RWPE1 (cell line): ENCODE data around the gene GGA1.
A peak's percentile ranks its signal among the peaks of the same experiment; 100 is the strongest.

Source experiments
- CTCF ChIA-PET: fragments of 350-600 bp; sonication (Branson Sonifier 250); formaldehyde crosslinking; extraction: SDS; loops from one replicate; lab custom pipeline; 2021; lab: Yijun Ruan, JAX
- POLR2A ChIA-PET: fragments of 400-600 bp; formaldehyde crosslinking; extraction: SDS; loops from one replicate; lab custom pipeline; 2020; ENCODE audit warnings: antibody characterized with exemption; ENCODE audit not compliant: low non-redundant PET; lab: Yijun Ruan, JAX
- DNase-seq: peaks from one replicate; pipeline ENCODE4 v3.0.0; 2012; ENCODE audit warnings: low spot score
- H3K27ac ChIP-seq: fragments of 450-650 bp; 2 replicates; pipeline ENCODE4 v1.5.1; 2017
- TF ChIP-seq, protein P1 (sequence below): fragments of 450-650 bp; conservative IDR thresholded peaks from 2 replicates; pipeline ENCODE4 v1.5.1; 2017; ENCODE audit warnings: low read depth, mild to moderate bottlenecking

Gene GGA1

DNA sequence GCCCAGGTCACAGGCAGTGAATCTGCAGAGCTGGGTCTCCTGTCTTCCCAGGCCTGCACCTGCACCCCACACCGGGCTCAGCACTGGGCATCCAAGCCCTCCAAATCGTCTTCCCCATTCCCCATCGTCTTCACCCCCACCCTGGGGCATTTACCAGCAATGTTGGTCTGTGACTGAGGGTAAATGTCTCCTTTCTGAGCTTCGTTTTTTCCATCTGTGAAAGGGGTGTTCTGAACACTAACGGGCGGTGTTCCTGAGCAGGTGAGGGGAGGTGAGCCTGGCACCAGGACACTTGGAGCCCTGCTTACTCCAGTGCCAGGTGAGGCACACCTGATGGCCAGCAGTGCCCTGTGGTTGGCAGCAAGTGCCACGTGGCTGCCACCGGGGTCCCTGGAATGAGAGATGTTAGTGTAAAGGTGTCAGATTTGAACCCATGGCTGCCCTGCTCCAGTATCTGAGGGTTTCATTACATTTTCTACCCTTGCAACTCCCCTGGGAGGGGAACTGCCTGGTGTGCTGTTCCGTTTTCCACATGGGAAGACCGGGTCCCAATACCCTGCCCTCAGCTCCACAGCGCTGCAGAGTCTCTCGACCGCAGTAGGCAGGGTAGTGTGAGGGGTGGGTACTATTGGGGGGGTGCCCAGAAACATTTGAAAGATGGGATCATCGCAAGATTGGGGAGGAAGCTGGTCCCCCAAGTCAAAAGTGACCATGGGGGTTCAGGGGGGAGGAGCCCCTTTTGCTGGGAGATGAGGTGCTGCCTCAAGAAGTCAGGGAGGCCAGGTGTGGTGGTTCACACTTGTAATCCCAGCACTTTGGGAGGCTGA, 46.4 kb upstream of the GGA1 start:
- peak overlapping the region; percentile 94 for H3K27ac ChIP-seq
- ChIA-PET POLR2A (interaction anchor here (1.0 kb wide), 1 partner anchor 17 kb away, joined by 4 read pairs; no protein-coding TSS in a partner anchor), CTCF (interaction anchor here (0.5 to 1.9 kb wide), 6 partner anchors 10 to 142 kb away, joined by 3 to 15 read pairs (median 6); no protein-coding TSS in a partner anchor)
- TF ChIP-seq, protein P1, sequence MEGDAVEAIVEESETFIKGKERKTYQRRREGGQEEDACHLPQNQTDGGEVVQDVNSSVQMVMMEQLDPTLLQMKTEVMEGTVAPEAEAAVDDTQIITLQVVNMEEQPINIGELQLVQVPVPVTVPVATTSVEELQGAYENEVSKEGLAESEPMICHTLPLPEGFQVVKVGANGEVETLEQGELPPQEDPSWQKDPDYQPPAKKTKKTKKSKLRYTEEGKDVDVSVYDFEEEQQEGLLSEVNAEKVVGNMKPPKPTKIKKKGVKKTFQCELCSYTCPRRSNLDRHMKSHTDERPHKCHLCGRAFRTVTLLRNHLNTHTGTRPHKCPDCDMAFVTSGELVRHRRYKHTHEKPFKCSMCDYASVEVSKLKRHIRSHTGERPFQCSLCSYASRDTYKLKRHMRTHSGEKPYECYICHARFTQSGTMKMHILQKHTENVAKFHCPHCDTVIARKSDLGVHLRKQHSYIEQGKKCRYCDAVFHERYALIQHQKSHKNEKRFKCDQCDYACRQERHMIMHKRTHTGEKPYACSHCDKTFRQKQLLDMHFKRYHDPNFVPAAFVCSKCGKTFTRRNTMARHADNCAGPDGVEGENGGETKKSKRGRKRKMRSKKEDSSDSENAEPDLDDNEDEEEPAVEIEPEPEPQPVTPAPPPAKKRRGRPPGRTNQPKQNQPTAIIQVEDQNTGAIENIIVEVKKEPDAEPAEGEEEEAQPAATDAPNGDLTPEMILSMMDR: peak; percentile 45; the same call in 1 of the 2 replicates
- no peak for DNase-seq

GRCh38 chr22:37563153-37564081, 45.2 kb upstream of the GGA1 start:
- POLR2A ChIA-PET: no interaction called here
- peak overlapping the region; percentile 94 for H3K27ac ChIP-seq
- TF ChIP-seq, protein P1: no peak
- CTCF ChIA-PET: interaction anchor here (1.0 to 1.1 kb wide), 2 partner anchors 11 to 23 kb away, joined by 3 to 4 read pairs; no protein-coding TSS in a partner anchor
- peak; percentile 82 for DNase-seq

GRCh38 chr22:37564111-37564711, 44.4 kb upstream of the GGA1 start:
- DNase-seq: no peak
- ChIA-PET POLR2A (no interaction called here), CTCF (interaction anchor here (0.7 to 1.1 kb wide), 2 partner anchors 17 to 23 kb away, joined by 3 read pairs; no protein-coding TSS in a partner anchor)
- H3K27ac ChIP-seq: peak overlapping the region; percentile 94
- TF ChIP-seq, protein P1: no peak

DNA sequence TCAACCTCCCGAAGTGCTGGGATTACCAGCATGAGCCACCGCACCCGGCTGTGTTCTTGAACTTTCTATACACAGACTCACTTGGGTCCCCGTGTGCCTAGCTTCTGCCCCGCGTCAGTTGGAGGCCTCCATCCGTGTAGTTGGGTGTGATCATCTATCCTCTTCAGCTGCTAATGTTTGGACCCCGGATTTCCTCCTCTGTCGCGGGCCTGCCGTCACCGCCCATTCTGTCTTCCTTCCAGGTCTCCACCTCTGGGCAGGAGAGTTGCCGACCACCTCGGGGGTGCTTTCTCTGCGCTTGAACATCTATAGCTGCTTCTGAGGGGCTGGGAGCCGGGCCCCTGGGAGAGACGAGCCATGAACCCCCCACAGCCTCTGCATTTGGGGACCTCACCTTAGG, 42.8 kb upstream of the GGA1 start:
- TF ChIP-seq, protein P1: no peak
- ChIA-PET POLR2A (no interaction called here), CTCF (interaction anchor here (2.9 kb wide), 1 partner anchor 25 kb away, joined by 38 read pairs; no protein-coding TSS in a partner anchor)
- H3K27ac ChIP-seq: peak overlapping the region; percentile 66
- DNase-seq: no peak

DNA sequence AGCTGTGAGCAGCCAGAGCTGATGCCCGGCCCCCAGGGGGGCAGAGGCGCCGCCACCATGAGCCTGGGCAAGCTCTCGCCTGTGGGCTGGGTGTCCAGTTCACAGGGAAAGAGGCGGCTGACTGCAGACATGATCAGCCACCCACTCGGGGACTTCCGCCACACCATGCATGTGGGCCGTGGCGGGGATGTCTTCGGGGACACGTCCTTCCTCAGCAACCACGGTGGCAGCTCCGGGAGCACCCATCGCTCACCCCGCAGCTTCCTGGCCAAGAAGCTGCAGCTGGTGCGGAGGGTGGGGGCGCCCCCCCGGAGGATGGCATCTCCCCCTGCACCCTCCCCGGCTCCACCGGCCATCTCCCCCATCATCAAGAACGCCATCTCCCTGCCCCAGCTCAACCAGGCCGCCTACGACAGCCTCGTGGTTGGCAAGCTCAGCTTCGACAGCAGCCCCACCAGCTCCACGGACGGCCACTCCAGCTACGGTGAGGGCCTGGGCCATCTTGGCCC, 42.3 kb upstream of the GGA1 start:
- TF ChIP-seq, protein P1: no peak
- POLR2A ChIA-PET: no interaction called here
- CTCF ChIA-PET: interaction anchor here (1.1 to 2.9 kb wide), 2 partner anchors 21 to 26 kb away, joined by 3 to 38 read pairs; no protein-coding TSS in a partner anchor

More for the DNA sequence above, 42.3 kb upstream of the GGA1 start:
- H3K27ac ChIP-seq: peak overlapping the region; percentile 66
- no peak for DNase-seq
